Ishikawa (cell line): ENCODE measurements around the gene PTGFRN.

Source experiments
- CEBPB ChIP-seq: IDR thresholded peaks from 2 replicates; pipeline ENCODE4 v1.6.1; 2012
- CREB1 ChIP-seq: IDR thresholded peaks from 2 replicates; pipeline ENCODE4 v1.6.1; 2012; ENCODE audit warnings: low read depth
- EGR1 ChIP-seq: IDR thresholded peaks from 2 replicates; pipeline ENCODE4 v1.6.1; 2012
- EP300 ChIP-seq: IDR thresholded peaks from 2 replicates; pipeline ENCODE4 v1.6.1; 2012; ENCODE audit warnings: borderline replicate concordance
- FOXM1 ChIP-seq: IDR thresholded peaks from 2 replicates; pipeline ENCODE4 v1.6.1; 2012; ENCODE audit warnings: low read depth, borderline replicate concordance
- NFIC ChIP-seq: IDR thresholded peaks from 2 replicates; pipeline ENCODE4 v1.6.1; 2012
- RAD21 ChIP-seq: IDR thresholded peaks from 2 replicates; pipeline ENCODE4 v1.6.1; 2012; ENCODE audit warnings: low read depth
- REST ChIP-seq: IDR thresholded peaks from 2 replicates; pipeline ENCODE4 v1.6.1; 2012; ENCODE audit warnings: low read depth, mild to moderate bottlenecking
- TAF1 ChIP-seq: IDR thresholded peaks from 2 replicates; pipeline ENCODE4 v1.6.1; 2012; ENCODE audit warnings: low read depth, mild to moderate bottlenecking
- TCF12 ChIP-seq: IDR thresholded peaks from 2 replicates; pipeline ENCODE4 v1.6.1; 2012; ENCODE audit warnings: low read depth
- TEAD4 ChIP-seq: IDR thresholded peaks from 2 replicates; pipeline ENCODE4 v1.6.1; 2012
- YY1 ChIP-seq: IDR thresholded peaks from 2 replicates; pipeline ENCODE4 v1.6.1; 2012; ENCODE audit warnings: low read depth
- ZBTB7A ChIP-seq: IDR thresholded peaks from 2 replicates; pipeline ENCODE4 v1.6.1; 2012; ENCODE audit warnings: low read depth
- TF ChIP-seq, protein P1 (sequence below): IDR thresholded peaks from 2 replicates; pipeline ENCODE4 v1.6.1; 2012
- TF ChIP-seq, protein P2 (sequence below): IDR thresholded peaks from 2 replicates; pipeline ENCODE4 v1.6.1; 2012

Gene PTGFRN

GRCh38 chr1:117032681-117033539 is 123.2 kb downstream of the PTGFRN start:
- no peak for TF ChIP-seq TCF12

- TF ChIP-seq YY1 = no peak
- TF ChIP-seq ZBTB7A = no peak
- no peak for TF ChIP-seq RAD21
These were observed 124.1 kb downstream of the PTGFRN start for GRCh38 chr1:117033772-117034171.

GRCh38 chr1:117034791-117035290 is 125.1 kb downstream of the PTGFRN start:
- no peak for TF ChIP-seq NFIC
- no peak for TF ChIP-seq TAF1
- TF ChIP-seq ZBTB7A = no peak
- TF ChIP-seq RAD21 = no peak
- TF ChIP-seq, protein P1, sequence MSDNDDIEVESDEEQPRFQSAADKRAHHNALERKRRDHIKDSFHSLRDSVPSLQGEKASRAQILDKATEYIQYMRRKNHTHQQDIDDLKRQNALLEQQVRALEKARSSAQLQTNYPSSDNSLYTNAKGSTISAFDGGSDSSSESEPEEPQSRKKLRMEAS = no peak
- TF ChIP-seq REST = no peak
- TF ChIP-seq TCF12 = no peak

- TF ChIP-seq NFIC (no peak), REST (no peak), ZBTB7A (no peak), CREB1 (no peak), YY1 (no peak), EP300 (no peak), TAF1 (no peak), FOXM1 (no peak), RAD21 (no peak), EGR1 (no peak), TCF12 (no peak), TEAD4 (no peak), CEBPB (no peak)
- TF ChIP-seq, protein P1 = no peak
- TF ChIP-seq, protein P2, sequence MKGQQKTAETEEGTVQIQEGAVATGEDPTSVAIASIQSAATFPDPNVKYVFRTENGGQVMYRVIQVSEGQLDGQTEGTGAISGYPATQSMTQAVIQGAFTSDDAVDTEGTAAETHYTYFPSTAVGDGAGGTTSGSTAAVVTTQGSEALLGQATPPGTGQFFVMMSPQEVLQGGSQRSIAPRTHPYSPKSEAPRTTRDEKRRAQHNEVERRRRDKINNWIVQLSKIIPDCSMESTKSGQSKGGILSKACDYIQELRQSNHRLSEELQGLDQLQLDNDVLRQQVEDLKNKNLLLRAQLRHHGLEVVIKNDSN = no peak
These were observed 126.3 kb downstream of the PTGFRN start for GRCh38 chr1:117036018-117036461.

DNA sequence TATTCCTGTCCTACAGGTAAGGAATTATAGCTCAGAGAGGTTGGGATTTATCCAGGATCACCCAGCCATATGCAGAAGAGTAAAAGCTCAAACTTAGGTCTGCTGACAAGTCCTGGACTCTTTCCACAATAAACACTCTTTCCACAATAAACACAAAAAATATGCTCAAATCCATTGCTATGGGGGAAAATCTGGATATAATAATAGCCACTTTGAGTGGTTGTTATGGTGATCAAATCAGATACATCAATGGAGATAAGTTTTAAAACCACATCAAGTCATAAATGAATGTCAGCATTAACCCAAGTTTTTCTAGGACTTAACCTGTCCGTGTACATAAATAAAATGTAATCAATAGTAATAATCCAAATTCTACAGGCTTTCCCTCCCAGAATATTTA is 128.1 kb downstream of the PTGFRN start:
- TF ChIP-seq TEAD4 = no peak
- no peak for TF ChIP-seq RAD21
- TF ChIP-seq REST = no peak
- no peak for TF ChIP-seq TAF1
- no peak for TF ChIP-seq TCF12
- no peak for TF ChIP-seq FOXM1
- TF ChIP-seq CEBPB = no peak
- no peak for TF ChIP-seq ZBTB7A
- TF ChIP-seq CREB1 = no peak
- no peak for TF ChIP-seq YY1
- TF ChIP-seq EGR1 = no peak
- TF ChIP-seq, protein P1 = no peak
- TF ChIP-seq, protein P2 = no peak
- TF ChIP-seq NFIC = no peak
- no peak for TF ChIP-seq EP300
